ENCODE results near the gene CPVL. TPM values are rescaled to one million over a fixed set of nuclear protein-coding genes. Genes with fewer than 3 reads are reported as not detected.

Gene CPVL
- total and polyA plus RNA-seq, 2 donors (not counting 1 experiment from before 2014, with no cell fraction given): 0.17 TPM; not detected in 1

- Histone ChIP-seq H4K20me1 (ENCODE audit: control insufficient read depth, extremely low read depth, insufficient read depth, low read length) (no peaks in the 10 kb centered on the region), H3K4me2 (ENCODE audit: extremely low read depth, insufficient read depth, low read length) (no peak overlapping the region), H3K4me1 (ENCODE audit: control insufficient read depth, extremely low read depth, insufficient read depth, low read length) (no peaks in the 10 kb centered on the region), H3K79me2 (ENCODE audit: control insufficient read depth, insufficient read depth, low read length) (no peaks in the 10 kb centered on the region), H2AFZ (ENCODE audit: low read length) (no peak overlapping the region), H3K36me3 (ENCODE audit: control insufficient read depth, insufficient read depth, low read length) (no peaks in the 10 kb centered on the region), H3K9me3 (ENCODE audit: control insufficient read depth, insufficient read depth, low read depth, low read length) (no peaks in the 10 kb centered on the region), H3K27me3 (ENCODE audit: control insufficient read depth, insufficient read depth, low read length) (no peaks in the 10 kb centered on the region), H3K9ac (ENCODE audit: insufficient read depth, low read length) (no peak overlapping the region), H3K4me3 (replicated peaks in 1 of 4; ENCODE audit: control extremely low read depth in 1 of 4, insufficient read depth in 1 of 4, low read depth in 3 of 4, low read length in 4 of 4) (no peak overlapping the region), H3K27ac (ENCODE audit: insufficient read depth, low read length) (no peak overlapping the region)
- DNase-seq (ENCODE audit: low read depth in 2 of 2): peak; percentile 29 to 48
- TF ChIP-seq CTCF (conservative IDR thresholded peaks at IDR 0.05 in 1 of 2, IDR thresholded peaks at IDR 0.05 in 1 of 2; ENCODE audit: low read depth in 1 of 2, low read length in 2 of 2) (no peak), EZH2 (IDR thresholded peaks at IDR 0.05; ENCODE audit: low read length, missing control alignments) (no peak)
Observed at GRCh38 chr7:29063236-29063635, 83.1 kb downstream of the CPVL start.

DNA sequence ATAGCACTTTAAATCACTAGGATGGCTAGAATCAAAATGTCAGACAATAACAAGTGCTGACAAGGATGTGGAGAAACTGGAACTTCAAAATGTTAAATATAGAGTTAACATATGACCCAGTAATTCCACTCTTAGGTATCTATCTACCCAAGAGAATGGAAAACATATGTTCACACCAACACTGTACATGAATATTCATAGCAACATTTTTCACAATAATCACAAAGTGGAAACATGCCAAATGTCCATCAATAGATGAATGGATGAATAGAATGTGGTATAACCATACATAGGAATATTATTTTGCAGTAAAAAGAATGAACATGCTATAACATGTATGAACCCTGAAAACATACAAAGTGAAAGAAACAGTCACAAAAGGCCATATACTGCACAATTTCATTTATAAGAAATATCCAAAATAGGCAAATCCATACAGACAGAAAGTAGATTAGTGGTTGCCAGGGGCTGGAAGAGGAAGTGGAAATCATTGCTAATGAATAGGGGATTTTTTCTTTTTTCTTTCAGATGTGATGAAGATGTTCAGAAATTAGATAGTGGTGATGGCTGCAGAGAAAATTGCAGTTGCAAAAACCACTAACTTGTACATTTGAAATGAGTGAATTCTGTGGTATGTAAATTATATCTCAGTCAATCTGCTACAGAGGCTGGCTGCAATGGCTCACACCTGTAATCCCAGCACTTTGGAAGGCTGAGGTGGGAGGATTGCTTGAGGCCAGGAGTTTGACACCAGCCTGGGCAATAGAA is 93.0 kb downstream of the CPVL start:
- H3K4me3 ChIP-seq (replicated peaks in 1 of 4; ENCODE audit: control extremely low read depth in 1 of 4, insufficient read depth in 1 of 4, low read depth in 3 of 4, low read length in 4 of 4): no peak overlapping the region
- no peak for TF ChIP-seq CTCF (conservative IDR thresholded peaks at IDR 0.05 in 1 of 2, IDR thresholded peaks at IDR 0.05 in 1 of 2; ENCODE audit: low read depth in 1 of 2, low read length in 2 of 2)
- TF ChIP-seq EZH2 (IDR thresholded peaks at IDR 0.05; ENCODE audit: low read length, missing control alignments): no peak
- no peak overlapping the region for H2AFZ ChIP-seq (ENCODE audit: low read length)
- no peaks in the 10 kb centered on the region for H3K36me3 ChIP-seq (ENCODE audit: control insufficient read depth, insufficient read depth, low read length)
- H3K27me3 ChIP-seq (ENCODE audit: control insufficient read depth, insufficient read depth, low read length): no peaks in the 10 kb centered on the region
- H3K9ac ChIP-seq (ENCODE audit: insufficient read depth, low read length): no peak overlapping the region
- no peaks in the 10 kb centered on the region for H3K9me3 ChIP-seq (ENCODE audit: control insufficient read depth, insufficient read depth, low read depth, low read length)
- H3K4me2 ChIP-seq (ENCODE audit: extremely low read depth, insufficient read depth, low read length): no peak overlapping the region
- no peaks in the 10 kb centered on the region for H3K4me1 ChIP-seq (ENCODE audit: control insufficient read depth, extremely low read depth, insufficient read depth, low read length)
- no peak for DNase-seq (ENCODE audit: low read depth in 2 of 2)
- no peaks in the 10 kb centered on the region for H4K20me1 ChIP-seq (ENCODE audit: control insufficient read depth, extremely low read depth, insufficient read depth, low read length)
- no peaks in the 10 kb centered on the region for H3K79me2 ChIP-seq (ENCODE audit: control insufficient read depth, insufficient read depth, low read length)
- no peak overlapping the region for H3K27ac ChIP-seq (ENCODE audit: insufficient read depth, low read length)

GRCh38 chr7:29046978-29047377 is 99.4 kb downstream of the CPVL start:
- no peak for TF ChIP-seq EZH2 (IDR thresholded peaks at IDR 0.05; ENCODE audit: low read length, missing control alignments)
- no peak for TF ChIP-seq CTCF (conservative IDR thresholded peaks at IDR 0.05 in 1 of 2, IDR thresholded peaks at IDR 0.05 in 1 of 2; ENCODE audit: low read depth in 1 of 2, low read length in 2 of 2)

More at GRCh38 chr7:29046978-29047377, 99.4 kb downstream of the CPVL start:
- Histone ChIP-seq H3K9me3 (ENCODE audit: control insufficient read depth, insufficient read depth, low read depth, low read length) (no peaks in the 10 kb centered on the region), H3K4me3 (replicated peaks in 1 of 4; ENCODE audit: control extremely low read depth in 1 of 4, insufficient read depth in 1 of 4, low read depth in 3 of 4, low read length in 4 of 4) (no peak overlapping the region), H3K9ac (ENCODE audit: insufficient read depth, low read length) (no peak overlapping the region), H3K27me3 (ENCODE audit: control insufficient read depth, insufficient read depth, low read length) (no peaks in the 10 kb centered on the region), H3K36me3 (ENCODE audit: control insufficient read depth, insufficient read depth, low read length) (no peaks in the 10 kb centered on the region), H3K27ac (ENCODE audit: insufficient read depth, low read length) (no peak overlapping the region), H3K4me1 (ENCODE audit: control insufficient read depth, extremely low read depth, insufficient read depth, low read length) (no peaks in the 10 kb centered on the region), H3K4me2 (ENCODE audit: extremely low read depth, insufficient read depth, low read length) (no peak overlapping the region), H4K20me1 (ENCODE audit: control insufficient read depth, extremely low read depth, insufficient read depth, low read length) (no peaks in the 10 kb centered on the region), H2AFZ (ENCODE audit: low read length) (no peak overlapping the region), H3K79me2 (ENCODE audit: control insufficient read depth, insufficient read depth, low read length) (no peaks in the 10 kb centered on the region)
- no peak for DNase-seq (ENCODE audit: low read depth in 2 of 2)

Measured in fibroblast of lung (primary cell).